C4-2B (cell line): ENCODE measurements around the gene KNG1.

Experiments
- ZFX ChIP-seq: fragments of 450-650 bp; IDR thresholded peaks from 2 replicates; pipeline ENCODE4 v1.6.1; 2017
- TF ChIP-seq, protein P1 (sequence below): fragments of 450-650 bp; conservative IDR thresholded peaks from 2 replicates; pipeline ENCODE4 v1.5.1; 2017; ENCODE audit warnings: mild to moderate bottlenecking

DNA sequence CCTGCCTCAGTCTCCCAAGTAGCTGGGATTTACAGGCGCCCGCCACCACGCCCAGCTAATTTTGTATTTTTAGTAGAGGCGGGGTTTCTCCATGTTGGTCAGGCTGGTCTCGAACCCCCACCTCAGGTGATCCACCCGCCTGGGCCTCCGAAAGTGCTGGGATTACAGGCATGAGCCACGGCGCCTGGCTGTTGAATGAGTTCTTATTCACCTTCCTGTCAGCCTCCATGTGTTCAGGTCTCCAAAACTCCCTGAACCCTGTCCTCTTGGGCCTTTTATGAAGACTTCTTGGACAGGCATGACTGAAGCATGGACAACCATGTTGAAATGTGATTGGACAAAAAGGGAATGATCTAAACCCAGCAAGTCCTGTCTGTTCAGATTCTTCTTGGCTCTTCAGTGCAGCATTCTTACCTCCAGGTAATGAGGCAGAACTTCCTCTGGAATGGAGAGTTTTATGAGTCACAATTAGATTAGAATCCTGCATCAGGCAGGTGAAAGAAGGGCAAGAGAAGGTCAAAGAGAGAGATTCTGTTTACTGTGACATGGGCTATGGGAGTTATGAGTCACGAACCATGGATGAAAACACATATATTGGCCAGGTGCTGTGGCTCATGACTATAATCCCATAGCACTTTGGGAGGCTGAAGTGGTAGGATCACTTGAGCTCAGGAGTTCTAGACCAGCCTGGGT is 43.1 kb downstream of the KNG1 start:
- TF ChIP-seq, protein P1, sequence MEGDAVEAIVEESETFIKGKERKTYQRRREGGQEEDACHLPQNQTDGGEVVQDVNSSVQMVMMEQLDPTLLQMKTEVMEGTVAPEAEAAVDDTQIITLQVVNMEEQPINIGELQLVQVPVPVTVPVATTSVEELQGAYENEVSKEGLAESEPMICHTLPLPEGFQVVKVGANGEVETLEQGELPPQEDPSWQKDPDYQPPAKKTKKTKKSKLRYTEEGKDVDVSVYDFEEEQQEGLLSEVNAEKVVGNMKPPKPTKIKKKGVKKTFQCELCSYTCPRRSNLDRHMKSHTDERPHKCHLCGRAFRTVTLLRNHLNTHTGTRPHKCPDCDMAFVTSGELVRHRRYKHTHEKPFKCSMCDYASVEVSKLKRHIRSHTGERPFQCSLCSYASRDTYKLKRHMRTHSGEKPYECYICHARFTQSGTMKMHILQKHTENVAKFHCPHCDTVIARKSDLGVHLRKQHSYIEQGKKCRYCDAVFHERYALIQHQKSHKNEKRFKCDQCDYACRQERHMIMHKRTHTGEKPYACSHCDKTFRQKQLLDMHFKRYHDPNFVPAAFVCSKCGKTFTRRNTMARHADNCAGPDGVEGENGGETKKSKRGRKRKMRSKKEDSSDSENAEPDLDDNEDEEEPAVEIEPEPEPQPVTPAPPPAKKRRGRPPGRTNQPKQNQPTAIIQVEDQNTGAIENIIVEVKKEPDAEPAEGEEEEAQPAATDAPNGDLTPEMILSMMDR = no peak
- no peak for TF ChIP-seq ZFX
